Right ventricle myocardium superior (tissue), 1 donor: Measurements from ENCODE around the gene ACYP1. TPM values are rescaled to one million over a fixed set of nuclear protein-coding genes. Genes with fewer than 3 reads are reported as not detected.

Source experiments
- ATAC-seq: fragments of 200-7000 bp; cut with Tn5 transposase; one replicate; pipeline ENCODE4 v1.9.1; 2020; ENCODE audit warnings: mild to moderate bottlenecking; ENCODE audit not compliant: poor library complexity
- DNase-seq: peaks from one replicate; pipeline ENCODE4 v3.0.0-alpha.2; 2020
- intact Hi-C: fragments of 100-400 bp; cut with DNase I; formaldehyde crosslinking; loops from one replicate; pipeline ENCODE4 v1.11.2; 2022
- total RNA-seq: library from RNA; stranded (reverse); fragmentation: NEBNext Ultra II Directional; extraction: Animal tissue kit (Norgen Biotek cat#: 25700); gene quantifications from one replicate; pipeline ENCODE4 v1.2.1, GENCODE V29; 2021
- donor health status: DM: no; HTN: yes; CAD: no; lungs with severe emphysema.

The ACYP1 gene
- total RNA-seq, 1 donor from 2014 or later: 11.9 TPM

GRCh38 chr14:75005357-75005756, 58.5 kb downstream of the ACYP1 start:
- DNase-seq: no peak
- ATAC-seq: no peak
- intact Hi-C loops: no loop called here

- DNase-seq (no peak), ATAC-seq (no peak)
- intact Hi-C loops: loop anchor here (5.0 kb wide), 1 partner anchor 56 kb away; no protein-coding TSS in a partner anchor
Measured at GRCh38 chr14:75003250-75004027, 60.4 kb downstream of the ACYP1 start.

Other genes with a start within 250 kb of the ACYP1 start
- gene PROX2, start 187.9 kb downstream of the ACYP1 start, total RNA-seq: not detected
- gene DLST, start 182.1 kb downstream of the ACYP1 start, total RNA-seq: 205 TPM
- gene RPS6KL1, start 140.8 kb downstream of the ACYP1 start, total RNA-seq: 16.8 TPM
- gene PGF, start 108.4 kb downstream of the ACYP1 start, total RNA-seq: 5.1 TPM
- 29.5 TPM for gene EIF2B2, start 61.1 kb downstream of the ACYP1 start, total RNA-seq
- gene MLH3, start 12.6 kb downstream of the ACYP1 start, total RNA-seq: 21.8 TPM
- gene ZC2HC1C, start 5.6 kb upstream of the ACYP1 start, total RNA-seq: 11.3 TPM
- 109 TPM for gene NEK9, start 63.0 kb upstream of the ACYP1 start, total RNA-seq
- gene TMED10, start 112.6 kb upstream of the ACYP1 start, total RNA-seq: 235 TPM
- 11.9 TPM for gene FOS, start 214.8 kb upstream of the ACYP1 start, total RNA-seq